ENCODE measurements around the gene HNRNPA3. TPM values are rescaled to one million over a fixed set of nuclear protein-coding genes. Genes with fewer than 3 reads are reported as not detected.

HNRNPA3 gene
- total RNA-seq, 4 donors from 2014 or later: 56.4 to 256 (median 107) TPM

- no peak for DNase-seq
- no peaks in the 10 kb centered on the region for H3K27me3 ChIP-seq
- intact Hi-C loops (cut with DNase I; ENCODE audit: low total_unique reads): loop anchor here (10.0 kb wide), 1 partner anchor 1144 kb away; the partner anchor contains the start of genes HOXD8 and HOXD9
- TF ChIP-seq POLR2A (IDR thresholded peaks at IDR 0.05): no peak
- no peak for TF ChIP-seq CTCF (IDR thresholded peaks at IDR 0.05)
- no peak overlapping the region for H3K4me3 ChIP-seq
- no peaks in the 10 kb centered on the region for H3K9me3 ChIP-seq
- peaks cover 4 to 7% of the 10 kb centered on the region in 2 donors for H3K4me1 ChIP-seq
- H3K27ac ChIP-seq: no peak overlapping the region
- H3K36me3 ChIP-seq: no peaks in the 10 kb centered on the region
Observed at GRCh38 chr2:177268187-177268871, 55.7 kb downstream of the HNRNPA3 start.

GRCh38 chr2:177268901-177269300 is 56.3 kb downstream of the HNRNPA3 start:
- Histone ChIP-seq H3K9me3 (no peaks in the 10 kb centered on the region), H3K4me3 (no peak overlapping the region), H3K27ac (no peak overlapping the region), H3K4me1 (peaks cover 4 to 7% of the 10 kb centered on the region in 2 donors), H3K36me3 (no peaks in the 10 kb centered on the region), H3K27me3 (no peaks in the 10 kb centered on the region)
- intact Hi-C loops (cut with DNase I; ENCODE audit: low total_unique reads): loop anchor here (10.0 kb wide), 1 partner anchor 1144 kb away; the partner anchor contains the start of genes HOXD8 and HOXD9
- no peak for DNase-seq
- TF ChIP-seq CTCF (IDR thresholded peaks at IDR 0.05): no peak
- TF ChIP-seq POLR2A (IDR thresholded peaks at IDR 0.05): no peak

GRCh38 chr2:177270531-177270930 is 57.9 kb downstream of the HNRNPA3 start:
- Histone ChIP-seq H3K27me3 (no peaks in the 10 kb centered on the region), H3K4me3 (no peak overlapping the region), H3K9me3 (no peaks in the 10 kb centered on the region), H3K36me3 (no peaks in the 10 kb centered on the region), H3K4me1 (peaks cover 4 to 6% of the 10 kb centered on the region in 2 donors), H3K27ac (peak overlapping the region; percentile 5 to 23)
- TF ChIP-seq POLR2A (IDR thresholded peaks at IDR 0.05) (no peak), CTCF (IDR thresholded peaks at IDR 0.05) (no peak)
- intact Hi-C loops (cut with DNase I; ENCODE audit: low total_unique reads): no loop called here
- no peak for DNase-seq

GRCh38 chr2:177271981-177272666 is 59.5 kb downstream of the HNRNPA3 start:
- no peak overlapping the region for H3K27ac ChIP-seq
- H3K27me3 ChIP-seq: no peaks in the 10 kb centered on the region
- intact Hi-C loops (cut with DNase I; ENCODE audit: low total_unique reads): no loop called here
- no peaks in the 10 kb centered on the region for H3K36me3 ChIP-seq
- no peak for TF ChIP-seq POLR2A (IDR thresholded peaks at IDR 0.05)
- TF ChIP-seq CTCF (IDR thresholded peaks at IDR 0.05): no peak
- no peaks in the 10 kb centered on the region for H3K9me3 ChIP-seq
- H3K4me1 ChIP-seq: no peaks in the 10 kb centered on the region
- no peak overlapping the region for H3K4me3 ChIP-seq
- no peak for DNase-seq

GRCh38 chr2:177272765-177273164 is 60.2 kb downstream of the HNRNPA3 start:
- no peak overlapping the region for H3K27ac ChIP-seq
- intact Hi-C loops (cut with DNase I; ENCODE audit: low total_unique reads): no loop called here
- H3K9me3 ChIP-seq: no peaks in the 10 kb centered on the region
- no peak overlapping the region for H3K4me3 ChIP-seq
- no peak for DNase-seq
- H3K36me3 ChIP-seq: no peaks in the 10 kb centered on the region
- no peaks in the 10 kb centered on the region for H3K27me3 ChIP-seq
- no peak for TF ChIP-seq CTCF (IDR thresholded peaks at IDR 0.05)
- TF ChIP-seq POLR2A (IDR thresholded peaks at IDR 0.05): no peak
- H3K4me1 ChIP-seq: no peaks in the 10 kb centered on the region

All from uterus (tissue), 4 donors.